ENCODE data around the gene PCA3. TPM values are rescaled to one million over a fixed set of nuclear protein-coding genes. Genes with fewer than 3 reads are reported as not detected.

Gene PCA3
- total and polyA plus RNA-seq, 9 of the 15 experiments (the other 6 are each of a cell fraction or from before 2014, with no cell fraction given), result not detected

- ATAC-seq (no peak), FAIRE-seq (no peak), DNase-seq (ENCODE audit: extremely low read depth in 1 of 4, low spot score in 3 of 4) (no peak)
- Histone ChIP-seq H2AFZ (ENCODE audit: low read depth, low read length) (no peak overlapping the region), H3K36me3 (ENCODE audit: control insufficient read depth, insufficient read depth, low read length) (no peaks in the 10 kb centered on the region), H3K9me3 (replicated peaks; ENCODE audit: control insufficient read depth, insufficient read depth, low read depth, low read length) (no peaks in the 10 kb centered on the region), H3K79me2 (ENCODE audit: control insufficient read depth, insufficient read depth, low read length) (no peaks in the 10 kb centered on the region), H3K27ac (ENCODE audit: extremely low read depth, low read depth, low read length) (no peak overlapping the region), H3K4me3 (no peak overlapping the region), H3K27me3 (ENCODE audit: control insufficient read depth in 2 of 2, insufficient read depth in 2 of 2, low read length in 2 of 2) (no peaks in the 10 kb centered on the region; a peak in 1 of 5 replicates), H3K4me1 (replicated peaks in 1 of 2; ENCODE audit: control insufficient read depth in 2 of 2, insufficient read depth in 2 of 2, low read length in 2 of 2) (no peaks in the 10 kb centered on the region), H4K20me1 (replicated peaks; ENCODE audit: control insufficient read depth, insufficient read depth, low read length) (no peaks in the 10 kb centered on the region), H3K4me2 (ENCODE audit: insufficient read depth, low read length) (no peak overlapping the region), H3K9me1 (ENCODE audit: control insufficient read depth, insufficient read depth, low read length) (no peaks in the 10 kb centered on the region), H3K9ac (ENCODE audit: insufficient read depth in 1 of 2, low read depth in 2 of 2, low read length in 2 of 2) (no peak overlapping the region)
- intact Hi-C loops (cut with micrococcal nuclease), result loop anchor here (10.0 kb wide), 1 partner anchor 56 kb away; no protein-coding TSS in a partner anchor
- ChIA-PET POLR2A (interaction anchor here (0.6 kb wide), 1 partner anchor 291 kb away, joined by 3 read pairs; no protein-coding TSS in a partner anchor), CTCF (ENCODE audit: low intra/inter-chr PET ratio) (no interaction called here)
- 22% methylated on average over 3 of the region's 3 CpGs for WGBS (ENCODE audit: insufficient coverage, low coverage, missing lambda C conversion rate)
- no TSS peak for BruUV-seq (replicated peaks)
- in situ Hi-C loops (cut with MboI), result no loop called here
- no peak for TF ChIP-seq CTCF (IDR thresholded peaks at IDR 0.05 in 2 of 3, conservative IDR thresholded peaks at IDR 0.05 in 1 of 3; ENCODE audit: insufficient read depth in 2 of 3, low read depth in 1 of 3, low read length in 3 of 3)
- no peak for TF ChIP-seq ZNF766 (CRISPR knock-in tag; conservative IDR thresholded peaks at IDR 0.05)
- TF ChIP-seq PHB (CRISPR knock-in tag; IDR thresholded peaks at IDR 0.05), result no peak
- TF ChIP-seq CHD4 (IDR thresholded peaks at IDR 0.05; ENCODE audit: insufficient read depth, insufficient replicate concordance, low read depth, low read length, poor library complexity, severe bottlenecking), result no peak
- TF ChIP-seq NR1H2 (CRISPR knock-in tag; IDR thresholded peaks at IDR 0.05), result no peak
- TF ChIP-seq TSHZ1 (CRISPR knock-in tag; IDR thresholded peaks at IDR 0.05), result no peak
- no peak for TF ChIP-seq NR2F6 (CRISPR knock-in tag; IDR thresholded peaks at IDR 0.05)
- TF ChIP-seq ZFP30 (CRISPR knock-in tag; IDR thresholded peaks at IDR 0.05; ENCODE audit: borderline replicate concordance), result no peak
- TF ChIP-seq ZBTB49 (CRISPR knock-in tag; IDR thresholded peaks at IDR 0.05; ENCODE audit: borderline replicate concordance), result no peak
- TF ChIP-seq ZNF695 (CRISPR knock-in tag; IDR thresholded peaks at IDR 0.05), result no peak
- TF ChIP-seq ZNF134 (CRISPR knock-in tag; conservative IDR thresholded peaks at IDR 0.05), result no peak
- no peak for TF ChIP-seq ZC3H11A (IDR thresholded peaks at IDR 0.05; ENCODE audit: low read depth, low read length)
- TF ChIP-seq, protein P1, sequence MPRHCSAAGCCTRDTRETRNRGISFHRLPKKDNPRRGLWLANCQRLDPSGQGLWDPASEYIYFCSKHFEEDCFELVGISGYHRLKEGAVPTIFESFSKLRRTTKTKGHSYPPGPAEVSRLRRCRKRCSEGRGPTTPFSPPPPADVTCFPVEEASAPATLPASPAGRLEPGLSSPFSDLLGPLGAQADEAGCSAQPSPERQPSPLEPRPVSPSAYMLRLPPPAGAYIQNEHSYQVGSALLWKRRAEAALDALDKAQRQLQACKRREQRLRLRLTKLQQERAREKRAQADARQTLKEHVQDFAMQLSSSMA (CRISPR knock-in tag; IDR thresholded peaks at IDR 0.05), result no peak
- no peak for TF ChIP-seq ZNF124 (CRISPR knock-in tag; IDR thresholded peaks at IDR 0.05)
- TF ChIP-seq RBM22 (IDR thresholded peaks at IDR 0.05; ENCODE audit: low read depth, low read length, poor library complexity, severe bottlenecking), result no peak
These were observed 64.2 kb downstream of the PCA3 start for GRCh38 chr9:76828447-76828846.
